Gastrocnemius medialis (tissue), 4 donors: ENCODE measurements around the gene RBM6. TPM values are rescaled to one million over a fixed set of nuclear protein-coding genes. Genes with fewer than 3 reads are reported as not detected.
"Not testable (repeated sequence)": the region's sequence is repeated elsewhere in the genome, so short reads cannot be mapped to it uniquely, and the experiment has no call there.

ENCODE experiments used
- ATAC-seq, 2 donors: fragments of 150-250 bp; one replicate each; pipeline ENCODE4 v1.9.1; 2016
- DNase-seq, 2 donors: peaks; one replicate each; pipeline ENCODE4 v3.0.0-alpha.2; 2019
- H3K27ac ChIP-seq, 4 donors: fragments of 200-600 bp; sonication (generic); 1 replicate in 1 of 4; 2 replicates in 3 of 4; pipeline ENCODE4 v1.5.1; 2016 to 2018; ENCODE audit warnings: mild to moderate bottlenecking in 2 of 4, moderate library complexity in 1 of 4
- H3K27me3 ChIP-seq, 3 donors: fragments of 200-600 bp; sonication (generic) in 2 of 3; 1 replicate in 1 of 3; 2 replicates in 2 of 3; pipeline versions ENCODE4 v1.5.1 to v1.6.0; 2016 to 2019; ENCODE audit warnings: mild to moderate bottlenecking in 1 of 3, moderate library complexity in 1 of 3
- H3K36me3 ChIP-seq, 2 donors: fragments of 200-600 bp; sonication (generic) in 1 of 2; one replicate each; pipeline ENCODE4 v1.5.1; 2017 to 2018
- H3K4me1 ChIP-seq, 2 donors: fragments of 200-600 bp; sonication (generic) in 1 of 2; one replicate each; pipeline ENCODE4 v1.5.1; 2016 to 2017; ENCODE audit warnings: mild to moderate bottlenecking in 2 of 2
- H3K4me3 ChIP-seq, 4 donors: fragments of 200-600 bp; sonication (generic) in 3 of 4; 1 replicate in 1 of 4; 2 replicates in 3 of 4; pipeline ENCODE4 v1.5.1; 2016 to 2019; ENCODE audit warnings: mild to moderate bottlenecking in 2 of 4
- H3K9me3 ChIP-seq, 3 donors: fragments of 200-600 bp; sonication (generic) in 2 of 3; 1 replicate in 1 of 3; 2 replicates in 2 of 3; pipeline ENCODE4 v1.5.1; 2016 to 2019
- POLR2A ChIP-seq, 2 donors: fragments of 450-650 bp; IDR thresholded peaks; one replicate each; pipeline ENCODE4 v1.6.1; 2017; ENCODE audit warnings: antibody characterized with exemption in 2 of 2, mild to moderate bottlenecking in 2 of 2, moderate library complexity in 2 of 2
- in situ Hi-C, 4 donors: fragments of 200-750 bp; cut with MboI; loops; one replicate each; pipeline versions ENCODE4 v1.15.0 to v1.8.0; 2017; ENCODE audit warnings: low sequenced_read_pairs in 4 of 4
- intact Hi-C: fragments of 100-400 bp; cut with DNase I; formaldehyde crosslinking; loops from one replicate; pipeline ENCODE4 v1.15.1; 2023; ENCODE audit warnings: low total_unique reads
- total RNA-seq, 4 donors: library from RNA; depleted of rRNA; stranded (reverse); fragments of >200 nt; gene quantifications; one replicate each; pipeline versions ENCODE4 v1.1.0 to v1.2.3, GENCODE V29; 2016
- TF ChIP-seq, protein P1 (sequence below), 5 experiments: fragments of 450-650 bp in 3 of 5; fragments of 200-600 bp in 2 of 5; sonication (generic) in 2 of 5; IDR thresholded peaks in 4 of 5; conservative IDR thresholded peaks in 1 of 5; 1 replicate in 4 of 5; 2 replicates in 1 of 5; pipeline ENCODE4 v1.5.1; 2016 to 2019; ENCODE audit warnings: antibody characterized with exemption in 5 of 5, mild to moderate bottlenecking in 3 of 5, moderate library complexity in 3 of 5

Gene RBM6
- total RNA-seq, 4 donors from 2014 or later: 27.2 to 55.6 (median 30.6) TPM

DNA sequence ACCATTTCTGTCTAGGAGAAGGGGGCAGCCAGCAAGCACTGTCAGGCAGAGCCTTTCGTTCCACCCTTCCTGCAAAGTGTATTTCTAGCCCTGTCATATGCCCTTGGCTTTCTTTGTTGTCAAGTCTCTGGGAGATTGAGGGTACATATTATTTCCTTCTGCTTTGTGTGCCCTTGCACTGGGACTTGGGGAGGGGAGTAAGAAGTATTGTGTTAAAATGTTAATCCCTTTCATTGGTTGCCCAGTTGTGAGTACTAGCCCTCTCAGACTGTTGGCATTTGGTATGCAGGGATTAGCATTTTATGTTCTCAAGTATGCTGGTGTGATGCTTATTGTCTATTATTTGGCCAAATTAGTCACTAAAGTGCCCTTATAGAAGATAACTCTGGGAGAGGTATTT, 63.9 kb downstream of the RBM6 start:
- Histone ChIP-seq H3K36me3 (peaks cover 0 to 17% of the 10 kb centered on the region in 2 donors), H3K27ac (no peak overlapping the region), H3K4me1 (peaks cover 0 to under 1% of the 10 kb centered on the region in 2 donors), H3K27me3 (no peaks in the 10 kb centered on the region), H3K9me3 (no peaks in the 10 kb centered on the region), H3K4me3 (no peak overlapping the region)
- in situ Hi-C loops: loop anchor here in 1 of 4 donors (25.0 kb wide), 1 partner anchor 1642 kb away; the partner anchor contains the start of gene FBXW12
- no peak for TF ChIP-seq POLR2A (IDR thresholded peaks at IDR 0.05)
- TF ChIP-seq, protein P1, sequence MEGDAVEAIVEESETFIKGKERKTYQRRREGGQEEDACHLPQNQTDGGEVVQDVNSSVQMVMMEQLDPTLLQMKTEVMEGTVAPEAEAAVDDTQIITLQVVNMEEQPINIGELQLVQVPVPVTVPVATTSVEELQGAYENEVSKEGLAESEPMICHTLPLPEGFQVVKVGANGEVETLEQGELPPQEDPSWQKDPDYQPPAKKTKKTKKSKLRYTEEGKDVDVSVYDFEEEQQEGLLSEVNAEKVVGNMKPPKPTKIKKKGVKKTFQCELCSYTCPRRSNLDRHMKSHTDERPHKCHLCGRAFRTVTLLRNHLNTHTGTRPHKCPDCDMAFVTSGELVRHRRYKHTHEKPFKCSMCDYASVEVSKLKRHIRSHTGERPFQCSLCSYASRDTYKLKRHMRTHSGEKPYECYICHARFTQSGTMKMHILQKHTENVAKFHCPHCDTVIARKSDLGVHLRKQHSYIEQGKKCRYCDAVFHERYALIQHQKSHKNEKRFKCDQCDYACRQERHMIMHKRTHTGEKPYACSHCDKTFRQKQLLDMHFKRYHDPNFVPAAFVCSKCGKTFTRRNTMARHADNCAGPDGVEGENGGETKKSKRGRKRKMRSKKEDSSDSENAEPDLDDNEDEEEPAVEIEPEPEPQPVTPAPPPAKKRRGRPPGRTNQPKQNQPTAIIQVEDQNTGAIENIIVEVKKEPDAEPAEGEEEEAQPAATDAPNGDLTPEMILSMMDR (IDR thresholded peaks at IDR 0.05 in 4 of 5, conservative IDR thresholded peaks at IDR 0.05 in 1 of 5): no peak
- DNase-seq: no peak
- ATAC-seq: no peak
- intact Hi-C loops: no loop called here

DNA sequence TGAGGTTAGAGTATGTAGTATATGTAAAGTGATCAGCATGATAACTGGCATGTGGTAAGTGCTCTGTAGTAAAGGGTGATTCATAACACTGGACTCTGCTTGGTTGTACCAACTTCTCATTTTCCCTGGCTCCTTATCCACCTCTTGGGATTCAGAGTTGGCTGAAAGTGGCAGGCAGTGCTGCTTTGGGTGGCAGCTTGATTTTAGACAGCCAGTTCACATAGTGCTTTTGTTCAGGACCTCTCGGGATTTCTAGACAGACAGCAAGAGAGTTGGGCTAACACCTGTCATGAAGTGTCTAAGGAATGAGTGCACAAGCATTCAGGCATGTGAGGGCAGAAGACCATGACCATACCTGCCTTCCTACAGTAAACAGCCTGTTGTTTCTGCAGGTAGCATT, 69.0 kb downstream of the RBM6 start:
- H3K9me3 ChIP-seq: no peaks in the 10 kb centered on the region
- in situ Hi-C loops: loop anchor here in 1 of 4 donors (25.0 kb wide), 1 partner anchor 1647 kb away; the partner anchor contains the start of gene FBXW12
- H3K27ac ChIP-seq: peak overlapping the region in 1 of 4 donors; percentile 23
- H3K36me3 ChIP-seq: no peaks in the 10 kb centered on the region
- ATAC-seq (peak; percentile 95 to 99), DNase-seq (peak; percentile 2 to 21)
- no peak overlapping the region for H3K4me3 ChIP-seq
- H3K27me3 ChIP-seq: no peaks in the 10 kb centered on the region
- H3K4me1 ChIP-seq: peaks cover 0 to 4% of the 10 kb centered on the region in 2 donors
- intact Hi-C loops: no loop called here
- no peak for TF ChIP-seq POLR2A (IDR thresholded peaks at IDR 0.05)
- TF ChIP-seq, protein P1 (IDR thresholded peaks at IDR 0.05 in 4 of 5, conservative IDR thresholded peaks at IDR 0.05 in 1 of 5): no peak

DNA sequence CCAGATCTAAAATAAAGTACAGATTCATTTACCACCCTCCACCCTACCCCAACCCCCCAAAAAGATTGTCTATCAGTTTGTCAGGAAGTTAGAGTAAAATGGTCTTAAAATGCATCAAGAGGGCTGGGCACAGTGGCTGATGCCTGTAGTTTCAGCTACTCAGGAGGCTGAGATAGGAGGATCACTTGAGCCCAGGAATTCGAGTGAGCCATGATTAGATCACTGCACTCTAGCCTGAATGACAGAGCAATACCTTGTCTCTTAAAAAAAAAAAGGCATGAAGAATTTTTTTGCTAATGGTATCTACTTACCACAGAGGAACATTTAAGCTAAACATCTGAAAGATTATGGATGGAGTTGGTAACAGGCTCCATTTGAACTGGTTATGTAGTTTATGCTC, 71.0 kb downstream of the RBM6 start:
- no peaks in the 10 kb centered on the region for H3K27me3 ChIP-seq
- H3K4me1 ChIP-seq: peaks cover 0 to 4% of the 10 kb centered on the region in 2 donors
- in situ Hi-C loops (loop anchor here in 1 of 4 donors (25.0 kb wide), 1 partner anchor 1649 kb away; the partner anchor contains the start of gene FBXW12), intact Hi-C loops (no loop called here)
- ATAC-seq (no peak), DNase-seq (no peak)
- H3K27ac ChIP-seq: no peak overlapping the region
- no peaks in the 10 kb centered on the region for H3K9me3 ChIP-seq
- TF ChIP-seq, protein P1 (IDR thresholded peaks at IDR 0.05 in 4 of 5, conservative IDR thresholded peaks at IDR 0.05 in 1 of 5): no peak
- TF ChIP-seq POLR2A (IDR thresholded peaks at IDR 0.05): no peak
- no peaks in the 10 kb centered on the region for H3K36me3 ChIP-seq
- H3K4me3 ChIP-seq: no peak overlapping the region

DNA sequence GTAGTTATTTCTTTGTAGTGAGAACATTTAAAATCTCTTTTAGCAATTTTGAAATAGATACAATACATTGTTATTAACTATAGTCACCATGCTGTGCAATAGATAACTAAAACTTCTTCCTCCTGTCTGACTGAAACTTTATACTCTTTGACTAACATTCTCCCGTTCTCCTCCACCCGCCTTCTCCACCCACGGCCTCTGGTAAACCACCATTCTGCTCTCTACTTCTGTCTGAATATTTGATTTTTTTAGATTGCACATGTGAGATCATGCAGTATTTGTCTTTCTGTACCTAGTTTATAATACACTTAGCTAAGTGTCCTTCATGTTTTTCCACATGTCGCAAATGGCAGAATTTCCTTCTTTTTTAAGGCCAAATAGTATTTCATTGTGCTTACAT, 76.0 kb downstream of the RBM6 start:
- ATAC-seq (no peak), DNase-seq (no peak)
- intact Hi-C loops: no loop called here
- no peaks in the 10 kb centered on the region for H3K4me1 ChIP-seq
- H3K36me3 ChIP-seq: peaks cover 0 to 14% of the 10 kb centered on the region in 2 donors
- in situ Hi-C loops: loop anchor here in 1 of 4 donors (25.0 kb wide), 1 partner anchor 1654 kb away; the partner anchor contains the start of gene FBXW12
- H3K27ac ChIP-seq: no peak overlapping the region
- H3K27me3 ChIP-seq: no peaks in the 10 kb centered on the region
- TF ChIP-seq POLR2A (IDR thresholded peaks at IDR 0.05): no peak
- TF ChIP-seq, protein P1 (IDR thresholded peaks at IDR 0.05 in 4 of 5, conservative IDR thresholded peaks at IDR 0.05 in 1 of 5): no peak
- H3K9me3 ChIP-seq: no peaks in the 10 kb centered on the region
- H3K4me3 ChIP-seq: no peak overlapping the region

DNA sequence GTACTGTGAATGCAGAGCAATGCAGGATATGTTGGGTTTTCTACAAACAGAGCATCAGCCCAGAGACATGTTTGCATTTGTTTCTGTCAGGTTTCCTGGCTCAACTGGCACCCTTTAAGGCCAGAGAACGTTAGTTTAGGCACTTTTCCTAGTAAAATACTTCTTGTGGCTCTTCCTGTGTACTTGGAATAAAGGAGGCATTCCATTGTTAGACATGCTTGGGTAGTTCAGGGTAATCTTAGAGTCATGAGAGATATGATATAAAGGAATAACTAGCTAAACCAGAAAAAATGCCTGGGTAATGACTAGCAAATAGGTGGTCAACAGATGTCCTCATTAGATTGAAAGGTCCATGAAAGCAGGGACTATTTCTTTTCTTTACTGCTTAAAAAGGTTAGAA, 88.4 kb downstream of the RBM6 start:
- ATAC-seq: no peak
- TF ChIP-seq, protein P1 (IDR thresholded peaks at IDR 0.05 in 4 of 5, conservative IDR thresholded peaks at IDR 0.05 in 1 of 5): no peak
- no peak for TF ChIP-seq POLR2A (IDR thresholded peaks at IDR 0.05)
- Histone ChIP-seq H3K4me1 (no peaks in the 10 kb centered on the region), H3K4me3 (no peak overlapping the region), H3K27me3 (no peaks in the 10 kb centered on the region), H3K9me3 (no peaks in the 10 kb centered on the region), H3K36me3 (no peaks in the 10 kb centered on the region), H3K27ac (no peak overlapping the region)
- intact Hi-C loops: no loop called here
- in situ Hi-C loops: no loop called here
- no peak for DNase-seq

DNA sequence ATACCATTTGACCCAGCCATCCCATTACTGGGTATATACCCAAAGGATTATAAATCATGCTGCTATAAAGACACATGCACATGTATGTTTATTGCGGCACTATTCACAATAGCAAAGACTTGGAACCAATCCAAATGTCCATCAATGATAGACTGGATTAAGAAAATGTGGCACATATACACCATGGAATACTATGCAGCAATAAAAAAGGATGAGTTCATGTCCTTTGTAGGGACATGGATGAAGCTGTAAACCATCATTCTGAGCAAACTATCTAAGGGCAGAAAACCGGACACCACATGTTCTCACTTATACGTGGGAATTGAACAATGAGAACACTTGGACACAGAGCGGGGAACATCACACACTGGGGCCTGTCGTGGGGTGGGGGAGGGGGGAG, 91.3 kb downstream of the RBM6 start:
- H3K27ac ChIP-seq, ATAC-seq, intact Hi-C loops: not testable (repeated sequence)

More for the DNA sequence above, 91.3 kb downstream of the RBM6 start:
- H3K9me3 ChIP-seq, H3K36me3 ChIP-seq, H3K4me1 ChIP-seq, H3K27me3 ChIP-seq, in situ Hi-C loops, DNase-seq, H3K4me3 ChIP-seq: not testable (repeated sequence)
